ENCODE measurements around the gene NPL.

DNA sequence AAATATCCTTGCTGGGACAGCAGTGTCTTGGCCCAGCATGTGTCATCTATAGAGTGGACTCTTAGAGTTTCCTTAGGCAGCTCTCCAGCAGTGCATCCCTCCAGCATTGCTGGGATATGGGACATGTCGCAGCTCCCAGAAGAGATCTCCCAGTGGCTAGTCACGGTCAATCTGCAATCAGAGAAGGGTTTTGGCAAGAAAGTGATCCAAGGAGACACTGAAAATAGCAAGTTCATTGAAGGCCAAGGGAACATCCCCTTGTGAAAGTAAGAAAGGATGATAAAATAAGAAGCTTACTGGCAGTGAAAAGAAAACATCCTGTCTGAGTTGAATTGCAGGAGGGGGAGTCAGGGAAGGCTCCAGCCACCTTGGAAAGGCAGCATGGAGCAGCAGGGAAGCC lies 19.3 kb upstream of the NPL start:
- TF ChIP-seq POLR2A (IDR thresholded peaks at IDR 0.05; ENCODE audit: low read depth, low read length) (no peak), POLR2AphosphoS5 (IDR thresholded peaks at IDR 0.05; ENCODE audit: low read depth, low read length) (no peak), TAF1 (IDR thresholded peaks at IDR 0.05; ENCODE audit: borderline replicate concordance, low read depth, low read length) (no peak)

Measured in GM12892 (cell line).